ENCODE measurements around the gene COL4A2. TPM values are rescaled to one million over a fixed set of nuclear protein-coding genes. Genes with fewer than 3 reads are reported as not detected.

Gene COL4A2
- total RNA-seq, 1 donor from 2014 or later: 273 TPM

GRCh38 chr13:110272651-110273050, 34.4 kb upstream of the COL4A2 start:
- no peaks in the 10 kb centered on the region for H3K27me3 ChIP-seq
- H3K4me1 ChIP-seq: peaks cover 7% of the 10 kb centered on the region
- ATAC-seq (no peak), DNase-seq (no peak)
- no peak for TF ChIP-seq CTCF (IDR thresholded peaks at IDR 0.05)
- H3K36me3 ChIP-seq: no peaks in the 10 kb centered on the region
- no peak overlapping the region for H3K4me3 ChIP-seq
- no peak overlapping the region for H3K27ac ChIP-seq
- intact Hi-C loops (cut with DNase I): no loop called here
- H3K9me3 ChIP-seq: no peaks in the 10 kb centered on the region

GRCh38 chr13:110273254-110273653, 33.8 kb upstream of the COL4A2 start:
- TF ChIP-seq CTCF (IDR thresholded peaks at IDR 0.05): no peak
- DNase-seq (no peak), ATAC-seq (no peak)
- Histone ChIP-seq H3K27ac (no peak overlapping the region), H3K36me3 (no peaks in the 10 kb centered on the region), H3K27me3 (no peaks in the 10 kb centered on the region), H3K9me3 (no peaks in the 10 kb centered on the region), H3K4me1 (peaks cover 9% of the 10 kb centered on the region), H3K4me3 (no peak overlapping the region)
- intact Hi-C loops (cut with DNase I): no loop called here

GRCh38 chr13:110274687-110275086, 32.4 kb upstream of the COL4A2 start:
- no peak overlapping the region for H3K4me3 ChIP-seq
- no peaks in the 10 kb centered on the region for H3K9me3 ChIP-seq
- peaks cover 9% of the 10 kb centered on the region for H3K4me1 ChIP-seq
- no peaks in the 10 kb centered on the region for H3K27me3 ChIP-seq
- H3K36me3 ChIP-seq: no peaks in the 10 kb centered on the region
- H3K27ac ChIP-seq: no peak overlapping the region
- DNase-seq (no peak), ATAC-seq (no peak)
- intact Hi-C loops (cut with DNase I): no loop called here
- peak; percentile 24 for TF ChIP-seq CTCF (IDR thresholded peaks at IDR 0.05)

- Histone ChIP-seq H3K27ac (no peak overlapping the region), H3K36me3 (no peaks in the 10 kb centered on the region), H3K4me3 (no peak overlapping the region), H3K9me3 (no peaks in the 10 kb centered on the region), H3K4me1 (peaks cover 14% of the 10 kb centered on the region), H3K27me3 (no peaks in the 10 kb centered on the region)
- ATAC-seq (no peak), DNase-seq (no peak)
- TF ChIP-seq CTCF (IDR thresholded peaks at IDR 0.05): no peak
- intact Hi-C loops (cut with DNase I): no loop called here
Observed at GRCh38 chr13:110275931-110276552, 31.0 kb upstream of the COL4A2 start.

- no peak overlapping the region for H3K4me3 ChIP-seq
- no peaks in the 10 kb centered on the region for H3K9me3 ChIP-seq
- TF ChIP-seq CTCF (IDR thresholded peaks at IDR 0.05): no peak
- peaks cover 14% of the 10 kb centered on the region for H3K4me1 ChIP-seq
- no peak overlapping the region for H3K27ac ChIP-seq
- no peak for ATAC-seq
- no peaks in the 10 kb centered on the region for H3K27me3 ChIP-seq
- no peaks in the 10 kb centered on the region for H3K36me3 ChIP-seq
- no peak for DNase-seq
- intact Hi-C loops (cut with DNase I): no loop called here
Observed at GRCh38 chr13:110276553-110276950, 30.5 kb upstream of the COL4A2 start.
